ENCODE results near the gene TMEM184A. TPM values are rescaled to one million over a fixed set of nuclear protein-coding genes. Genes with fewer than 3 reads are reported as not detected.

The TMEM184A gene
- polyA plus RNA-seq, 1 donor = 6.1 TPM

- no peak for DNase-seq
Measured at GRCh38 chr7:1552200-1552599, 3.8 kb downstream of the TMEM184A start.

DNA sequence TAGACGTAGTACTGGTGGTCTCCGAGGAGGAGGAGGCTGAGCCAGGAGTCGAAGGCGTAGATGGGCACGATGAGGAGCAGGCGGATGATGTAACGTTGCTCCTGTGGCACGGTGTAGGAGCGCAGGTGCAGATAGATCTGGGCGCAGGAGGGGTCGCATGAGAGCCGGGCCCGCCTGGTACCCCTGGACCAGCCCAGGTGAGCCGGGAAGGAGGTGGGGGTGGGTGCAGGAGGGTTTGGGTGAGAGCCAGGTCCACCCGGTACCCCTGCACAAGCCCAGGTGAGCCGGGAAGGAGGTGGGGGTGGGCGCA, 5.2 kb downstream of the TMEM184A start:
- DNase-seq = no peak

- DNase-seq = no peak
Measured at GRCh38 chr7:1550005-1550845, 5.8 kb downstream of the TMEM184A start.

DNA sequence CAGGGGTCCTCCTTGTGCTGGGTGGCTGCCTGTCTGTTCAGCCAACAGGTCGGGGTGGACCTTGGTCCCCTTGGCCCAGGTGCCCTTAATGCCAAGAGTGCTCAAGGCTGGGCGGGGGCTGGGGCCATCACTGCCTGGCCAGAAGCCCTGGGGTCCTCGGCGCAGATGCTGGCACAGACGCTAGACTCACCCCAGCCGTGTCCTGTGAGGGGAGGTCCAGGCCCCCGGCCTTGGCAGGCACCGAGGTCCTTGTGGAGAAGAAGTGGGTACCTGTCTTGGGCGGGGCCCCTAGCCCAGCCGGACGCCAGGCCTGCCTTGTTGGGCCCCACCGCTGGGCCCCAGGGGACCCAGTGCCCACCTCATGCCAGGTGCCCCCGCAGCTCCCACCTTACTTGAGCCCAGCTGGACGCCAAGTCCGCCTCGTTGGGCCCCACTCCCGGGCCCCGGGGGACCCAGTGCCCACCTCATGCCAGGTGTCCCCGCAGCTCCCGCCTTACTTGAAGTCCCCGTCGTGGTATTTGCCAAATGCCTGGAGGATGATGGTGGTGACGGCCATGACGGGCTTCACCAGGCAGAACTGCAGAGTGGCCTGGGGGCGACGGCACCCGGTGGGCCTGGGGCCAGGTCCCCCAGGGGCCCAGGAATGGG, 6.5 kb downstream of the TMEM184A start:
- DNase-seq = no peak

DNA sequence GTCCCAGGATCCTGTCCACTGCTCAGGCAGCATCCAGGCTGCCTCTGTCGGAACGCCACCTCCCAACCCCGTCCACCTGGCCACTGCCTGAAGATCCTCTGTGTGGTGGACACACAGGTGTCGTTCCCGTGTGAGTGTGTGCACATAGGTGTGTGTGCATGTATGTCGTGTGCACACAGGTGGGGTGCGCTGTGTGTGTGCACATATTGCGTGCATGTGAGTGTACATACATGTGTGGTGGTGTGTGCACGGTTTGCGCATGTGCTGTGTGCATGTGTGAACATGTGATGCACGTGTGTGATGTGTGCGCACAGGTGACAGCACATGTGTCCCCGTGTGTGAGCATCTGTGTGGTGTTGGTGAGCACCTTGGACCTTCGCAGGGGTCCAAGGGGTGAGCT, 7.1 kb downstream of the TMEM184A start:
- DNase-seq = no peak

- DNase-seq = no peak
Measured at GRCh38 chr7:1548438-1548831, 7.6 kb downstream of the TMEM184A start.

DNA sequence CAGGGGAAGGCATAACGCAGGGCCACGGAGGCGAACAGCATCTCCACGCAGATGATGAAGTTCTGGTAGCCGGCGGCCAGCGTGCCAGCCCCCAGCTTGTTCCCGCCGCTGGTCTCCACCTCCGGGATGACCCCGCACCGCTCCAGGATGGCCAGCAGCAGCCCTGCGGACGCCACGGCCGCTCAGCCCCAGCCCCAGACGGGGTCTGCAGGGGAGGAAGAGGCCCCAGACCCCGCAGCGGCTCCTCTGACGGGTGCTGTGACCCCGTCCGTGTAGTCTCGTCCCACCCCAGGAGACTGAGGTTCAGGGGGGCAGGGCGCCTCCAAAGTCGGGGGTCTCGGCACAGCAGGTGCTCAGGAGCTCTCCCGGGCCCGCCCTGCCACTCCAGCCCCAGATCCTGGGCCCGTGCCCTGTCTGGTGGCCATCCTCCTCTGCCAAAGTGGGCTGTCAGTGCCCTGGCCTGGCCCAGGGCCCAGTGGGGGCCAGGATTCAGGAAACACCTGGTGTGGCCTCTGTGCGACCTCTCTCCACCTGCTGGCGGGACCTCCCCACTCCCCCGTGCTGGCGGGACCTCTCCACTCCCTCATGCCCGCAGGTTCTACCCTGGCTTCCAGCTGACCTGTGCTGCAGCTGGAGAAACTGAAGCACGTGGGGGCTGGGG, 8.1 kb downstream of the TMEM184A start:
- DNase-seq = no peak

DNA sequence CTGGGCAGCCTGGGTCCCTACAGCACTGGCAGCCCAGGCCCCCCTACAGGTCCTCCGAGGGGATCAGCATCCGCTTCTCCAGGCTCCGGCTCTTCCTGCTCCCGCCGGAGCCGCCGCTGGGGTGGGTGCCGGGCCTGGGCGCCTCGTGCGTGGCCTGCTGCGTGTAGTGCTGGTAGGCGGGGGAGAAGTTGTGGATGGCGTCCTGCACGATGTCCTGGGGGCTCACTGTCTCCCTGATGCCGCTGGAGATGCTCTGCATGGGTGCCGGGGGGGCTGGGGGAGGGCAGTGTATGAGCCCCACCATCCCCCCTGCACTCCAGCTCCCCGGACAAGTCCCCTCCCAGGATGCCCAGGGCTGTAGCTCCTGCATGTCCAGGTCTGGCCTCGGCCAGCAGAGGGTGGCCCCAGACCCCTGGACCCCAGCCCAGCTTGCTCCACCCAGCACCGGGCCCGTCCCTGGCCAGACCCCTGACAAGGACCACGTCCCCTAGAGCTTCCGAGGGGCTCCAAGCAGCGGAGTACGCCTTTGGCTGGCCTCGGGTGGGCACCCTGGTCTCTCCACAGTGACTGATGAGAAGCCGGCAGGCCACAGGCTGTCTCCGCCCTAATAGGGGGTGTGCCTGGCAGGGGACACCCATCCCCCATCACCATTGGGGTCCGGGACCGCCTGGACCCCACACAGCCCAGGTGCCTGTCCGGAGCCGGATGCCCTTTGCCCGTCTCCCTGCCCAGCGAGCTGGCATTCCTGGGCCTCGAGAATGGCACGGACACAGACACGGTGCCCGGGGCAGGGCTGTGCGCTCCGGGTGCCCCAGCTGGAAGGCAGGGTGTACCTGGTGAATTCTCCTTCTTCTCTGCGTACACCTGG, 8.9 kb downstream of the TMEM184A start:
- DNase-seq = no peak

GRCh38 chr7:1546274-1546908, 9.6 kb downstream of the TMEM184A start:
- DNase-seq = no peak

GRCh38 chr7:1545417-1546246, 10.4 kb downstream of the TMEM184A start:
- no peak for DNase-seq

- DNase-seq = no peak
Measured at GRCh38 chr7:1544896-1545416, 11.0 kb downstream of the TMEM184A start.

GRCh38 chr7:1544178-1544895, 11.7 kb downstream of the TMEM184A start:
- DNase-seq = no peak

- no peak for DNase-seq
Measured at GRCh38 chr7:1543826-1544177, 12.2 kb downstream of the TMEM184A start.

- DNase-seq = no peak
Measured at GRCh38 chr7:1542841-1543747, 12.9 kb downstream of the TMEM184A start.

- no peak for DNase-seq
Measured at GRCh38 chr7:1542329-1542728, 13.7 kb downstream of the TMEM184A start.

- DNase-seq = no peak
Measured at GRCh38 chr7:1541431-1542162, 14.4 kb downstream of the TMEM184A start.

DNA sequence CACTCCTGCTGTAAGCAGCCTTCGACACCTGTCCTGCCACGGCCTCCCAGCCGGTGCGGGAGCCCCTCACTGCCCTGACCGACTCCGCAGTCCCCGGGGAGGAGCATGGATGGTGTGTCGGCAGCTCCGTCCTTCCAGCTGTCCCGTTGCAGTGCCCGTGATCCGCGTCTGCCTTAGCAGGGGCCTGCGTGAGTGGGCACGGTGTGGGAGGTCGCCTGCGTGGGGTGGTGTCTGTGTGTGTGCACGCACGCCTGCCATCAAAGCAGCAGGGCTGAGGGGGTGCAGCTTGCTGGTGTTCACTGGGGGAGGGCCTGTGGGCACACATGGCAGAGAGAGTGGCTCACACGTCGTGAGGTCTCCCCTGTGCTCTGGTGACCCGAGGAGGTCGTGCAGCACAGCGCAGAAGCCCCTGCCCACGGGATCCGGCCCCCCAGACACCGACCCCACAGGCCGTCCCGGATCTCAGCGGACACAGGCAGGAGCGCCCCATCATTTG, 15.2 kb downstream of the TMEM184A start:
- DNase-seq = no peak

Measured in left kidney (tissue), 2 donors.